GM21737 (cell line): ENCODE measurements around the gene NGEF.

Experiments
- ATAC-seq: cut with Tn5 transposase; IDR thresholded peaks from one replicate; pipeline ENCODE4 v1.9.1; 2021; ENCODE audit warnings: mild to moderate bottlenecking, moderate library complexity; ENCODE audit not compliant: unreplicated experiment

Gene NGEF

GRCh38 chr2:233000886-233001750 lies 11.9 kb downstream of the NGEF start:
- no peak for ATAC-seq

GRCh38 chr2:232999354-232999753 lies 13.7 kb downstream of the NGEF start:
- no peak for ATAC-seq

- no peak for ATAC-seq
Measured at GRCh38 chr2:232998666-232998985, 14.4 kb downstream of the NGEF start.

- no peak for ATAC-seq
Measured at GRCh38 chr2:232997749-232998665, 15.0 kb downstream of the NGEF start.

- ATAC-seq, result no peak
Measured at GRCh38 chr2:232994446-232994845, 18.6 kb downstream of the NGEF start.

GRCh38 chr2:232993231-232993821 lies 19.7 kb downstream of the NGEF start:
- no peak for ATAC-seq

- ATAC-seq, result no peak
Measured at GRCh38 chr2:232986155-232986554, 26.9 kb downstream of the NGEF start.

- no peak for ATAC-seq
Measured at GRCh38 chr2:232984451-232985207, 28.4 kb downstream of the NGEF start.

GRCh38 chr2:232983669-232984140 lies 29.4 kb downstream of the NGEF start:
- ATAC-seq, result no peak

GRCh38 chr2:232982926-232983668 lies 30.0 kb downstream of the NGEF start:
- no peak for ATAC-seq

GRCh38 chr2:232981767-232982360 lies 31.2 kb downstream of the NGEF start:
- no peak for ATAC-seq

GRCh38 chr2:232981356-232981755 lies 31.7 kb downstream of the NGEF start:
- no peak for ATAC-seq

GRCh38 chr2:232980683-232981082 lies 32.4 kb downstream of the NGEF start:
- ATAC-seq, result no peak

- ATAC-seq, result no peak
Measured at GRCh38 chr2:232979871-232980461, 33.1 kb downstream of the NGEF start.

GRCh38 chr2:232977438-232977971 lies 35.6 kb downstream of the NGEF start:
- no peak for ATAC-seq

- no peak for ATAC-seq
Measured at GRCh38 chr2:232976666-232977437, 36.2 kb downstream of the NGEF start.

- ATAC-seq, result no peak
Measured at GRCh38 chr2:232976176-232976575, 36.9 kb downstream of the NGEF start.

- no peak for ATAC-seq
Measured at GRCh38 chr2:232974396-232974795, 38.7 kb downstream of the NGEF start.
